HTERT RPE-1 (cell line): ENCODE measurements around the gene HSPA12A.

Experiments used
- in situ Hi-C: fragments of 300-500 bp; cut with MboI; formaldehyde crosslinking; loops from 4 replicates; pipeline ENCODE4 v1.14.3; 2020; ENCODE audit warnings: low sequenced_read_pairs

The HSPA12A gene

GRCh38 chr10:116744885-116745284, 2.5 kb upstream of the HSPA12A start:
- in situ Hi-C loops: no loop called here

GRCh38 chr10:116744163-116744753, 1.9 kb upstream of the HSPA12A start:
- in situ Hi-C loops: no loop called here

- in situ Hi-C loops: no loop called here
Measured at GRCh38 chr10:116743266-116744064, 1.1 kb upstream of the HSPA12A start.

- in situ Hi-C loops: no loop called here
Measured at GRCh38 chr10:116741391-116742351, 695 bp downstream of the HSPA12A start.

GRCh38 chr10:116740971-116741370, 1.4 kb downstream of the HSPA12A start:
- in situ Hi-C loops: no loop called here

- in situ Hi-C loops: no loop called here
Measured at GRCh38 chr10:116738339-116738738, 4.0 kb downstream of the HSPA12A start.

- in situ Hi-C loops: no loop called here
Measured at GRCh38 chr10:116737627-116738327, 4.6 kb downstream of the HSPA12A start.

GRCh38 chr10:116733566-116733965, 8.8 kb downstream of the HSPA12A start:
- in situ Hi-C loops: no loop called here

- in situ Hi-C loops: no loop called here
Measured at GRCh38 chr10:116732573-116732972, 9.8 kb downstream of the HSPA12A start.

GRCh38 chr10:116730464-116731260, 11.7 kb downstream of the HSPA12A start:
- in situ Hi-C loops: no loop called here

GRCh38 chr10:116729243-116729642, 13.1 kb downstream of the HSPA12A start:
- in situ Hi-C loops: no loop called here

GRCh38 chr10:116728526-116729096, 13.8 kb downstream of the HSPA12A start:
- in situ Hi-C loops: no loop called here

- in situ Hi-C loops: no loop called here
Measured at GRCh38 chr10:116723428-116724281, 18.7 kb downstream of the HSPA12A start.

GRCh38 chr10:116722736-116723427, 19.5 kb downstream of the HSPA12A start:
- in situ Hi-C loops: no loop called here

GRCh38 chr10:116721547-116722392, 20.6 kb downstream of the HSPA12A start:
- in situ Hi-C loops: no loop called here

GRCh38 chr10:116720668-116721546, 21.5 kb downstream of the HSPA12A start:
- in situ Hi-C loops: no loop called here
